Vagina (tissue), 2 donors: ENCODE results near the gene STRC. TPM values are rescaled to one million over a fixed set of nuclear protein-coding genes. Genes with fewer than 3 reads are reported as not detected.
"Not testable (repeated sequence)": the region's sequence is repeated elsewhere in the genome, so short reads cannot be mapped to it uniquely, and the experiment has no call there.

Source experiments
- DNase-seq, 2 donors: peaks; one replicate each; pipeline ENCODE4 v3.0.0-alpha.2; 2017; ENCODE audit errors: extremely low spot score in 2 of 2
- H3K27ac ChIP-seq: fragments of 200-600 bp; sonication (generic); one replicate; pipeline ENCODE4 v1.5.1; 2019
- H3K27me3 ChIP-seq: fragments of 200-600 bp; sonication (generic); one replicate; pipeline ENCODE4 v1.5.1; 2019
- H3K36me3 ChIP-seq, 2 donors: fragments of 200-600 bp; sonication (generic); one replicate each; pipeline ENCODE4 v1.5.1; 2017 to 2019
- H3K4me1 ChIP-seq: fragments of 200-600 bp; sonication (generic); one replicate; pipeline ENCODE4 v1.5.1; 2019
- H3K4me3 ChIP-seq, 2 donors: fragments of 200-600 bp; sonication (generic); 1 replicate in 1 of 2; 2 replicates in 1 of 2; pipeline ENCODE4 v1.5.1; 2016 to 2019
- H3K9me3 ChIP-seq: fragments of 200-600 bp; sonication (generic); one replicate; pipeline ENCODE4 v1.5.1; 2019
- CTCF ChIP-seq, 3 experiments: fragments of 450-650 bp in 2 of 3; fragments of 200-600 bp in 1 of 3; sonication (generic) in 1 of 3; IDR thresholded peaks; one replicate each; pipeline ENCODE4 v1.5.1; 2017 to 2019; ENCODE audit warnings: antibody characterized with exemption in 3 of 3, mild to moderate bottlenecking in 2 of 3, moderate library complexity in 2 of 3
- POLR2A ChIP-seq, 2 donors: fragments of 450-650 bp; IDR thresholded peaks; one replicate each; pipeline ENCODE4 v1.6.1; 2017; ENCODE audit warnings: antibody characterized with exemption in 2 of 2, mild to moderate bottlenecking in 2 of 2, moderate library complexity in 2 of 2
- POLR2AphosphoS5 ChIP-seq, 2 donors: sonication (generic); formaldehyde crosslinking; IDR thresholded peaks; one replicate each; pipeline ENCODE4 v1.9.0; 2017; ENCODE audit warnings: antibody characterized with exemption in 2 of 2, mild to moderate bottlenecking in 2 of 2, low read depth in 1 of 2; ENCODE audit not compliant: insufficient read depth in 1 of 2
- intact Hi-C: fragments of 100-400 bp; cut with DNase I; formaldehyde crosslinking; loops from one replicate; pipeline ENCODE4 v1.15.1; 2023
- small RNA-seq: library from RNA; depleted of rRNA; stranded (forward); fragments of <200 nt; gene quantifications from one replicate; pipeline ENCODE3, GENCODE V24; 2016
- total RNA-seq: library from RNA; depleted of rRNA; stranded (reverse); fragments of >200 nt; gene quantifications from one replicate; pipeline ENCODE4 v1.2.3, GENCODE V29; 2016

Gene STRC
- total RNA-seq, 1 donor from 2014 or later = 0.74 TPM

DNA sequence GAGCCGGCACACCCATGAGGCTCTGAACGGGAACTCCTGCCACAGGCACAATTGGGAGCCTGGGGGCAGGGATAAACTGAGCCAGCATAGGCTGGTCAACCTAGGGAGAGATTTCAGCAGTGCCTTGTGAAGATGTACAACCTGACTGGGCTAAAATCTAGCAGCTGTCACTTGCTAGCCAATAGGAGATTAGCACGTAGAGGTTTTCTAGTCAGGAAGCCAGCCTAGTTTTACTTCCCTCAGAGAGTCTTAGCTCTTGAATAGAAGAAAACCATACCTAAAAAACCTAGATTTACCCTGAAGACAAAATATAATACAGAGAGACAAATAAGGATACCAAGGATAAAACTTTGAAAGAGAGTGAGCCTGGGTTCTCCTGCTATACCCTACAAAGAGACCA is 55.8 kb downstream of the STRC start:
- H3K9me3 ChIP-seq, H3K4me3 ChIP-seq, H3K4me1 ChIP-seq, H3K36me3 ChIP-seq, H3K27me3 ChIP-seq, intact Hi-C loops, H3K27ac ChIP-seq, DNase-seq: not testable (repeated sequence)

DNA sequence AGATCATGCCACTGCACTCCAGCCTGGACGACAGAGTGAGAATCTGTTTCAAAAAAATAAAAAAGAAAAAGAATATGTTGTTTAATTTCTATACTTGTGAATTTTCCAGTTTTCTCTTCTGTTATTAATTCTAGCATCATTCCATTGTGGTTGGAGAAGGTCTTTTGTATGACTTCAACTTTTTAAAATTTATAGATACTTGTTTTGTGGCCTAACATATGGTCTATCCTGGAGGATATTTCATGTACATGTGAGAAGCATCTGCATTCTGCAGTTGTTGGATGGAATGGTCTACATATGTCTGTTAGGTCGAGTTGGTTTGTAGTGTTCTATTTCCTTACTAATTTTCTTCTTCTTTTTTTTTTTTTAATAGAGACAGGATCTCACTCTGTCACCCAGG is 65.6 kb downstream of the STRC start:
- Histone ChIP-seq H3K36me3 (peaks cover 0 to 12% of the 10 kb centered on the region in 2 donors), H3K9me3 (no peaks in the 10 kb centered on the region), H3K4me3 (no peak overlapping the region), H3K4me1 (no peaks in the 10 kb centered on the region), H3K27me3 (no peaks in the 10 kb centered on the region), H3K27ac (no peak overlapping the region)
- DNase-seq = no peak
- TF ChIP-seq POLR2AphosphoS5 (IDR thresholded peaks at IDR 0.05; ENCODE audit: insufficient read depth in 1 of 2, low read depth in 1 of 2) = no peak
- no peak for TF ChIP-seq CTCF (IDR thresholded peaks at IDR 0.05)
- no peak for TF ChIP-seq POLR2A (IDR thresholded peaks at IDR 0.05)
- intact Hi-C loops = no loop called here

DNA sequence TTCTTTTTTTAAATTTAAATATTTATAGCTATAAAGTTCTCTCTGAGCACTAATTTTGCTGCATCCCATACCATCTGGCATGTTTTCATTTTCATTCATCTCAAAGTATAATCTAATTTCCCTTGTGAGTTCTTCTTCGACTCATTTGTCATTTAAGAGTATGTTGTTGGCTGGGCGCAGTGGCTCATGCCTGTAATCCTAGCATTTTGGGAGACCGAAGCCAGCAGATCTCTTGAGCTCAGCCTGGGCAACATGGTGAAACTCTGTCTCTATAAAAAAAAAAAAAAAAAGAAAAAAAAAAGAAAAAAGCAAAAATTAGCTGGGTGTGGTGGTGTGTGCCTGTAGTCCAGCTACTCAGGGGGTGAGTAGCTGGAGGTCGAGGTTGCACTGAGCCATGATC is 66.3 kb downstream of the STRC start:
- intact Hi-C loops = no loop called here
- no peaks in the 10 kb centered on the region for H3K9me3 ChIP-seq
- H3K27me3 ChIP-seq = no peaks in the 10 kb centered on the region
- peaks cover 0 to 12% of the 10 kb centered on the region in 2 donors for H3K36me3 ChIP-seq
- no peaks in the 10 kb centered on the region for H3K4me1 ChIP-seq
- no peak for TF ChIP-seq CTCF (IDR thresholded peaks at IDR 0.05)
- no peak for TF ChIP-seq POLR2AphosphoS5 (IDR thresholded peaks at IDR 0.05; ENCODE audit: insufficient read depth in 1 of 2, low read depth in 1 of 2)
- TF ChIP-seq POLR2A (IDR thresholded peaks at IDR 0.05) = no peak
- H3K27ac ChIP-seq = no peak overlapping the region
- DNase-seq = no peak
- H3K4me3 ChIP-seq = no peak overlapping the region

DNA sequence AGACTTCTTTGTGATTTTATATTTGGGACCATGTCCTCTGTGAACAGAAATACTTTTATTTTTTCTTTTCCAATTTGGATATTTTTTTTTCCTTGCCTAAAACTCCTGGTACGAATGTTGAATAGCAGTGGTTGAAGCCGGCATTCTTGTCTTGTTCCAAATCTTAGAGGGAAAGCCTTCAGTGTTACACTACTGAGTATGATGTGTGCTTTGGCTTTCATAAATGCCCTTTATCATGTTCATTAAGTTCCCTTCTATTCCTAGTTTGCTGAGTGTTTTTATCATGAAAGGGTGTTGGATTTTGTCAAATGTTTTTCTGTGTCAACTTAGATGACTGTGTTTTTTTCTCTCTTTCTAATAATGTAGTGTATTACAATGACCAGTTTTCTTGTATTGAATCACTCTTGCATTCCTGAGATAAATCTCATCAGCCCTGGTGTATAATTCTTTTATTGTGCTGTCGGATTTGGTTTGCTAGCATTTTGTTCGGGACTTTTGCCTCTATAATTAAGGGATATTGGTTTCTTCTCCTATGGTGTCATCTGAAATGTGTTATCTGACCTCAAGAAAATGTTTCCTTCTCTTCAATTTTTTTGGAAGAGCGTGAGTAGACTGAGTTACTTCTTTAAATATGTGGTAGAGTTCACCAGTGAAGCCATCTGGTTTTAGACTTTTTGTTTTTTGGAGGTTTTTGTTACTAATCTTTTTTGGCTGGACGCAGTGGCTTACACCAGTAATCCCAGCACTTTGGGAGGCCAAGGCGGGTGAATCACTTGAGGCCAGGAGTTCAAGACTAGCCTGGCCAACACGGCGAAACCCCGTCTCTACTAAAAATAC is 67.9 kb downstream of the STRC start:
- no peaks in the 10 kb centered on the region for H3K4me1 ChIP-seq
- H3K9me3 ChIP-seq = no peaks in the 10 kb centered on the region
- peaks cover 0 to 5% of the 10 kb centered on the region in 2 donors for H3K36me3 ChIP-seq
- no peak for DNase-seq
- no peak overlapping the region for H3K27ac ChIP-seq
- intact Hi-C loops = no loop called here
- no peak overlapping the region for H3K4me3 ChIP-seq
- no peaks in the 10 kb centered on the region for H3K27me3 ChIP-seq
- TF ChIP-seq POLR2AphosphoS5 (IDR thresholded peaks at IDR 0.05; ENCODE audit: insufficient read depth in 1 of 2, low read depth in 1 of 2) (no peak), CTCF (IDR thresholded peaks at IDR 0.05) (no peak), POLR2A (IDR thresholded peaks at IDR 0.05) (no peak)

Small RNA genes within 50 kb of the gene (small RNA-seq; reads per million reads assigned to genes)
- gene PDIA3P2 = not detected
- gene RNU6-554P = not detected
- gene RNU6-610P = not detected

Other genes starting within 250 kb of the STRC start
- gene ZSCAN29, start 247.8 kb downstream of the STRC start, total RNA-seq = 18.2 TPM
- gene TUBGCP4, start 247.7 kb downstream of the STRC start, total RNA-seq = 17.7 TPM
- 44.9 TPM for gene TP53BP1, start 125.6 kb downstream of the STRC start, total RNA-seq
- gene MAP1A, start 101.2 kb downstream of the STRC start, total RNA-seq = 16.9 TPM
- 46.4 TPM for gene PPIP5K1, start 28.6 kb downstream of the STRC start, total RNA-seq
- 29.7 TPM for gene CKMT1B, start 24.8 kb downstream of the STRC start, total RNA-seq
- gene CATSPER2, start 30.0 kb upstream of the STRC start, total RNA-seq = 9.1 TPM
- 37.6 TPM for gene CKMT1A, start 75.1 kb upstream of the STRC start, total RNA-seq
- 93.8 TPM for gene PDIA3, start 127.6 kb upstream of the STRC start, total RNA-seq
- 15.0 TPM for gene ELL3, start 158.2 kb upstream of the STRC start, total RNA-seq
- gene SERF2, start 173.5 kb upstream of the STRC start, total RNA-seq = 564 TPM
- not detected for gene SERINC4, start 181.4 kb upstream of the STRC start, total RNA-seq
- 44.9 TPM for gene HYPK, start 181.8 kb upstream of the STRC start, total RNA-seq
- 13.5 TPM for gene MFAP1, start 205.9 kb upstream of the STRC start, total RNA-seq
- gene WDR76, start 208.2 kb upstream of the STRC start, total RNA-seq = 3.4 TPM